Effector CD8-positive, alpha-beta T cell (primary cell): ENCODE data around the gene GALNT18.

Experiments used
- DNase-seq: peaks from one replicate; lab custom pipeline; 2025; lab: John Stamatoyannopoulos, UW

Gene GALNT18

GRCh38 chr11:11239959-11240358 is 381.8 kb downstream of the GALNT18 start:
- no peak for DNase-seq

- no peak for DNase-seq
Measured at GRCh38 chr11:11237070-11237832, 384.6 kb downstream of the GALNT18 start.

- no peak for DNase-seq
Measured at GRCh38 chr11:11236498-11237059, 385.2 kb downstream of the GALNT18 start.

GRCh38 chr11:11231763-11232162 is 390.0 kb downstream of the GALNT18 start:
- DNase-seq, result no peak

GRCh38 chr11:11230802-11231562 is 390.8 kb downstream of the GALNT18 start:
- no peak for DNase-seq

- no peak for DNase-seq
Measured at GRCh38 chr11:11230087-11230486, 391.7 kb downstream of the GALNT18 start.

- no peak for DNase-seq
Measured at GRCh38 chr11:11229647-11230046, 392.2 kb downstream of the GALNT18 start.

- DNase-seq, result no peak
Measured at GRCh38 chr11:11227296-11228085, 394.3 kb downstream of the GALNT18 start.
